CD8-positive, alpha-beta memory T cell (primary cell): ENCODE results near the gene SRGAP2B. TPM values are rescaled to one million over a fixed set of nuclear protein-coding genes. Genes with fewer than 3 reads are reported as not detected.
"Not testable (repeated sequence)": the region's sequence is repeated elsewhere in the genome, so short reads cannot be mapped to it uniquely, and the experiment has no call there.

Experiments
- CTCF ChIA-PET: fragments of 350-600 bp; sonication (Branson Sonifier 250); formaldehyde crosslinking; loops from one replicate; lab custom pipeline; 2021; ENCODE audit warnings: antibody characterized with exemption; lab: Charles Lee
- POLR2A ChIA-PET: fragments of 350-600 bp; sonication (Branson Sonifier 250); formaldehyde crosslinking; loops from one replicate; lab custom pipeline; 2021; ENCODE audit warnings: antibody characterized with exemption; lab: Charles Lee
- DNase-seq, 5 donors: peaks; one replicate each; pipeline versions ENCODE4 v3.0.0 to v3.0.0-alpha.2; 2020 to 2022; ENCODE audit warnings: mixed read lengths in 1 of 5
- H3K27ac ChIP-seq: one replicate; pipeline ENCODE4 v1.7.0; 2013; ENCODE audit warnings: low read depth, mild to moderate bottlenecking, low read length, moderate library complexity
- H3K27me3 ChIP-seq: 2 replicates; pipeline ENCODE4 v1.7.0; 2013; ENCODE audit warnings: low read length, mild to moderate bottlenecking; ENCODE audit not compliant: insufficient read depth, poor library complexity, severe bottlenecking
- H3K36me3 ChIP-seq: 2 replicates; pipeline ENCODE4 v1.7.0; 2013; ENCODE audit warnings: mild to moderate bottlenecking, low read length, moderate library complexity; ENCODE audit not compliant: insufficient read depth
- H3K4me1 ChIP-seq: 2 replicates; pipeline ENCODE4 v1.7.0; 2013; ENCODE audit warnings: mild to moderate bottlenecking, low read length, moderate library complexity; ENCODE audit not compliant: insufficient read depth
- H3K4me3 ChIP-seq: 2 replicates; pipeline ENCODE4 v1.7.0; 2013; ENCODE audit warnings: mild to moderate bottlenecking, low read length
- H3K9me3 ChIP-seq: 2 replicates; pipeline ENCODE4 v1.7.0; 2013; ENCODE audit warnings: mild to moderate bottlenecking, low read length
- H3K27ac Mint-ChIP-seq, 8 donors: one replicate each; pipeline ENCODE4 v1.8.0; 2020 to 2021; ENCODE audit warnings: mixed read lengths in 8 of 8, mild to moderate bottlenecking in 6 of 8, inconsistent platforms in 3 of 8, moderate library complexity in 3 of 8
- H3K27me3 Mint-ChIP-seq, 2 donors: one replicate each; pipeline ENCODE4 v1.8.0; 2020 to 2021; ENCODE audit warnings: mixed read lengths in 2 of 2, mild to moderate bottlenecking in 1 of 2, moderate library complexity in 1 of 2
- H3K36me3 Mint-ChIP-seq, 3 donors: one replicate each; pipeline ENCODE4 v1.8.0; 2020 to 2021; ENCODE audit warnings: mixed read lengths in 3 of 3, inconsistent platforms in 1 of 3, mild to moderate bottlenecking in 1 of 3
- H3K4me1 Mint-ChIP-seq, 3 donors: one replicate each; pipeline ENCODE4 v1.8.0; 2020 to 2021; ENCODE audit warnings: mixed read lengths in 3 of 3, inconsistent platforms in 1 of 3, mild to moderate bottlenecking in 1 of 3
- H3K4me3 Mint-ChIP-seq, 7 donors: one replicate each; pipeline ENCODE4 v1.8.0; 2020 to 2021; ENCODE audit warnings: mixed read lengths in 7 of 7, mild to moderate bottlenecking in 6 of 7, moderate library complexity in 4 of 7, inconsistent platforms in 2 of 7
- H3K9me3 Mint-ChIP-seq, 5 donors: one replicate each; pipeline ENCODE4 v1.8.0; 2020 to 2022; ENCODE audit warnings: mixed read lengths in 5 of 5, mild to moderate bottlenecking in 3 of 5, moderate library complexity in 2 of 5, inconsistent platforms in 1 of 5
- polyA plus RNA-seq: library from polyadenylated mRNA; unstranded; fragments of 300-500 nt; fragmentation: Illumina TruSeq; gene quantifications from one replicate; pipeline ENCODE4 v1.2.3, GENCODE V29; 2021
- total RNA-seq, 2 experiments: library from RNA; stranded (reverse); gene quantifications; one replicate each; pipeline ENCODE4 v1.2.3, GENCODE V29; 2021

The SRGAP2B gene
- total and polyA plus RNA-seq, 3 experiments from 2014 or later = 1.6 to 18.6 (median 15.9) TPM

DNA sequence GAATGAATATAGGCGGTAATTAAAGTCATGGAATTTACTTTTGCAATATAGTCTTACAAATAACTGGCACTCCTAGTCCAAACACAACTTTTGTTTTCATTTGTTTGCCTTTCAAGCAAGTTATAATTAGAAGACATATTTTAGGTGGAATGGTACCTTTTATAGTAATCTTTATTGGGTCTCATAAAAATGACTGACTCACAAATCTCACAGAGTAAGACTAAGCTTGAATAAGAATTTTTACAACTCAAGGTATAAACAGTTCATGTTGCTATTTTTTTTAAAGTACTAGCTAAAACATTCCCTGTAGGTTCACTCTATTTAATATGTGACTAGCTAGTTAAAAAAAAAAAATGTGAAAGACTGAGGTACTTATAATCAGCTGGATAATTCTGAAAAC, 6.6 kb upstream of the SRGAP2B start:
- H3K4me3 ChIP-seq, H3K27me3 Mint-ChIP-seq, H3K9me3 ChIP-seq, H3K27ac ChIP-seq, H3K27me3 ChIP-seq, H3K4me1 ChIP-seq, H3K4me1 Mint-ChIP-seq, H3K27ac Mint-ChIP-seq, H3K4me3 Mint-ChIP-seq, H3K36me3 ChIP-seq, CTCF ChIA-PET, H3K9me3 Mint-ChIP-seq, H3K36me3 Mint-ChIP-seq, POLR2A ChIA-PET, DNase-seq: not testable (repeated sequence)

DNA sequence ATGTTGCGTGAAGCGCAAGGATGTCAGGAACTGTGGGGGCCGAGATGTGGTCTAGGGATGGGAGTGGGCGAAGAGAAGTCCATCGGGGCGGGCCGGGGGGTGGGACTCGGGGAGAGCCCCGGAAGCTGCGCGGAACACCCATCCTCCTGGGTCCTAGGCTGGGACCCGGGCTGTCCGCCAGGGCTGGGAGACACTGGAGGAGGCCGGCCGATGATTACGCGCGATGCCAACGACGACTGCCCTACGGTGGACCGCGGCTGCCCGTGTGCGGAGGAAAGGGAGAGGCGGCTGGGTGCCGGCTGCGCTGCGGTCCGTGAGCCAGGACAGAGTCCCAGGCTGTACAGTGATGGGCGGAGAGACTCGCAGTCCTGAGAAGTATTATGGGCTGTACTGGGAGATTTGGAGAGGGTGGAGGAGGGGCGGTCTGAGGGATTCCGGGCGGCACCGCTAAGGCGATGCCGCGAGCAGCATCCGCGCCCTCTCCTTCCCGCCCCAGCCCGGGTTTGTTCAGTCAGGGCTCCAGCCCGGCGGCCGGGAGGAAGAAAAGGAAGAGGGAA, 395 bp downstream of the SRGAP2B start:
- H3K27ac ChIP-seq, H3K4me1 ChIP-seq, H3K36me3 ChIP-seq, CTCF ChIA-PET, H3K4me1 Mint-ChIP-seq, POLR2A ChIA-PET, H3K27me3 Mint-ChIP-seq, H3K27me3 ChIP-seq, H3K4me3 ChIP-seq, H3K9me3 Mint-ChIP-seq, H3K9me3 ChIP-seq, H3K36me3 Mint-ChIP-seq, H3K27ac Mint-ChIP-seq: not testable (repeated sequence)
- H3K4me3 Mint-ChIP-seq = peak overlapping the region in 2 of 7 donors; percentile 41 to 47
- DNase-seq = peak in 2 of 5 donors; percentile 0 to 15

DNA sequence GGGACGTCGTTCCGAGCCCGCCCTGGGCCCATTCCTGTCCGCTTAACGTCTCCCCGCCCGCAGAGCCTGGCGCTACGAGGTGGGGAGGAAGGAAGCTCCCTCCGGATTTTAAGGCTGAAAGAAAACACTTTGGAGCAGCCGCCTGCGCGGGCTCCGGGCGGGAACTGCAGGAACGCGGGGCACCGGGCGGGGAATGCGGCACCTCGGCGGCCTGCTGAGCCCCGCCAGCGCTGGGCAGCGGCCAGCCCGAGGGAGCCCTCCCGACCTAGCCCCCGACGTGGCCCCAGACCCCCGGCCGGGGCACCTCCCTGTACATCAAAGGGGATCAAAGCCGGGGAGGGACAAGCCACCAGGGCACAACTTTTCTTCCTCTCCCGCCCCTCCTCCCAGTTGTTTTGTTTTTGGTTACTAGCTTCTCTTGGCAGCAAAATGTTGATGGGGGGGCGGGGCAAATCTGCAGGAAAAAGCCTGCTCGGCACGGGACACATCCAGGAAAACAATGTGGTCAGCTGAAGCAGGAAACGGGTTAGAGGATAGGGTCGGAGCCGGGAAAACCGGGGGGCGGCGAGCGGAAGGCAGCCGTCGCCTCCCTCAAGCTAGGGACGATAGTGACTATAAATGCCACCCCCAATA, 1.5 kb downstream of the SRGAP2B start:
- H3K36me3 Mint-ChIP-seq, CTCF ChIA-PET, H3K4me1 ChIP-seq, POLR2A ChIA-PET, H3K9me3 ChIP-seq, H3K27me3 ChIP-seq, H3K27ac ChIP-seq, H3K9me3 Mint-ChIP-seq, H3K27me3 Mint-ChIP-seq, H3K4me1 Mint-ChIP-seq, H3K36me3 ChIP-seq, H3K4me3 ChIP-seq: not testable (repeated sequence)
- Mint-ChIP-seq H3K27ac (peak overlapping the region in 1 of 8 donors; percentile 79), H3K4me3 (peak overlapping the region; percentile 89 to 96 (median 93))
- DNase-seq = peak in 3 of 5 donors; percentile 1 to 47 (median 6)

DNA sequence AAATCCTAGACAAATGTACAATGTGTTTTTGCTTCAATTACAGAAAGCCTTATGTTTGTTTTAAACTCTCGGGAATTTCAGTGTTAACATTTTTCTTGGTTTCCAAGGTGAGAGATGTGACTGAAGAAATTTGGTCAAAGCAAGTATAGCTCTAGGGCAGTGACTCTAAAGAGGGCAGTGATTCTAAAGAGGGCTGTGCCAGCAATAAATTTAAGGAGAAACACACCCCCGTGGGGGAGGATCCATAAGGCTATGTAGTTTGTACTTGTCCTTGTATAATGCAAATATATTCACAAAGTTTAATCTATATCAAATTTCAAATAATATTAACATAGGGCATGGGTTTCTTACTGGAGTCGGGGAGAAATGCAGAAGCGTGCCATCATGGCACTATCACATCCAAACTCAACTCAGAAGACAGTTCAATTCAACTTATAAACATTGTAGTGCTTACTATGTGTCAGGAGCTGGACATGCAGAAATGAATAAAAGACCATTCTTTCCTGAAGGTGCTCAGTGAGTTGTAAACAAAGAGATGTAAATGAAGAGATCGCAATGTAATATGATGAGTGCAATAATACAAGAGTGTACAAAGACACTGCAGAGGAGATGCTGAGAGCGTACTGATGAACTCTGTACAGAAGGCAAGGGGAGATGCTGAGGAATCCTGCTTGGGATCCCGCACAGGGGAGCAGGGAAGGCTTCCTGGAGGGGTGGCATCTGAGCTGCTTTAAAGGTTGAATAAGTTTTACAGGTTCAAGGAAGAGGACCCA, 12.5 kb downstream of the SRGAP2B start:
- H3K27me3 Mint-ChIP-seq, H3K36me3 ChIP-seq, H3K4me3 Mint-ChIP-seq, H3K27ac Mint-ChIP-seq, DNase-seq, H3K9me3 Mint-ChIP-seq, H3K4me1 Mint-ChIP-seq, H3K27me3 ChIP-seq, H3K4me1 ChIP-seq, H3K4me3 ChIP-seq, H3K27ac ChIP-seq, CTCF ChIA-PET, H3K9me3 ChIP-seq, H3K36me3 Mint-ChIP-seq, POLR2A ChIA-PET: not testable (repeated sequence)

- H3K4me3 ChIP-seq, CTCF ChIA-PET, H3K27ac ChIP-seq, H3K27me3 Mint-ChIP-seq, H3K27me3 ChIP-seq, H3K4me3 Mint-ChIP-seq, H3K27ac Mint-ChIP-seq, H3K4me1 ChIP-seq, POLR2A ChIA-PET, H3K36me3 Mint-ChIP-seq, DNase-seq, H3K9me3 Mint-ChIP-seq, H3K9me3 ChIP-seq, H3K36me3 ChIP-seq, H3K4me1 Mint-ChIP-seq: not testable (repeated sequence)
These were observed 14.9 kb downstream of the SRGAP2B start for GRCh38 chr1:145080193-145080592.

DNA sequence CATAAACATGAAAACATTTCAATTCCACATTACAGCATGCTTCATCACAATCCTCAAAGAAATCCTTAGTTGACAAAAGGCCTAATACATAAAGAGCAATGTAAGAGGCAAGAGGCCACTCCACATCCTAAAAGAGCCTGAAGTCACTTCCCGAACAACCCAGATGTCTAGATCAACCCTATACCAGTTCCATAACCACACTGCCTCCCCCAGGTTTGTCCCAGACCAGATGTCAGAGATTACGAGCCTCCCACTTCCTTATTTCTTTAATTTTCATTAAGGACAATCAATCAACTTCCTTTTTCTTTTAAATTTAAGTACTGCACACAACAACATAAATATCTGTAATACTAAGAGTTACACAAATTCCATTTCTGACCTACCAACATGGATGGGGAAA, 15.4 kb downstream of the SRGAP2B start:
- H3K36me3 Mint-ChIP-seq, H3K27me3 Mint-ChIP-seq, H3K9me3 ChIP-seq, H3K4me1 Mint-ChIP-seq, H3K4me3 ChIP-seq, CTCF ChIA-PET, H3K9me3 Mint-ChIP-seq, H3K27ac ChIP-seq, DNase-seq, H3K4me1 ChIP-seq, H3K4me3 Mint-ChIP-seq, H3K27me3 ChIP-seq, POLR2A ChIA-PET, H3K36me3 ChIP-seq, H3K27ac Mint-ChIP-seq: not testable (repeated sequence)

GRCh38 chr1:145078787-145079370, 16.2 kb downstream of the SRGAP2B start:
- H3K4me3 ChIP-seq, H3K36me3 ChIP-seq, DNase-seq, H3K4me3 Mint-ChIP-seq, POLR2A ChIA-PET, H3K9me3 Mint-ChIP-seq, H3K36me3 Mint-ChIP-seq, H3K27ac Mint-ChIP-seq, H3K9me3 ChIP-seq, H3K27me3 ChIP-seq, CTCF ChIA-PET, H3K4me1 Mint-ChIP-seq, H3K27ac ChIP-seq, H3K4me1 ChIP-seq, H3K27me3 Mint-ChIP-seq: not testable (repeated sequence)

- H3K4me1 Mint-ChIP-seq, H3K4me3 Mint-ChIP-seq, H3K9me3 ChIP-seq, H3K27ac Mint-ChIP-seq, H3K27ac ChIP-seq, DNase-seq, H3K27me3 Mint-ChIP-seq, H3K4me1 ChIP-seq, H3K4me3 ChIP-seq, H3K9me3 Mint-ChIP-seq, H3K36me3 Mint-ChIP-seq, H3K27me3 ChIP-seq, POLR2A ChIA-PET, H3K36me3 ChIP-seq, CTCF ChIA-PET: not testable (repeated sequence)
These were observed 17.0 kb downstream of the SRGAP2B start for GRCh38 chr1:145077872-145078786.
